Measurements from ENCODE around the gene MPZL1.

DNA sequence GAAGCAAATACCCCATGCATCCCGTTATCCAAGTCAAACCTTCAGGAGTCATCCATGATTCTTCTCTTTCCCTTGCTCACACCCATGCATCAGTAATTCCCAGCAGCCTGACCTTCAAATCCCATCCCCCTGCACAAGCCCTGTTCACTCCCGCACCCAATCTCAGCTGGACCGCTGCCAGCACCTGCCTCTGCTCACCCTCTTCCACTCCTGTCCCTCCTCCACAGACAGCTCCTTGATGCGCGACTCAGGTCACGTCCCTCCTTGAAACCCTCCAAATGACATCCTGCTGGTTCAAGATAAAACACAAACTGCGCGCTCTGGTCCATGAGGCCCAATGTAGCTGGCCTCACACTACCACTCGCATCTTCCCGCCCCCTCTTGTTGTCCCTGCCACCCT is 43.4 kb upstream of the MPZL1 start:
- TF ChIP-seq, protein P1, sequence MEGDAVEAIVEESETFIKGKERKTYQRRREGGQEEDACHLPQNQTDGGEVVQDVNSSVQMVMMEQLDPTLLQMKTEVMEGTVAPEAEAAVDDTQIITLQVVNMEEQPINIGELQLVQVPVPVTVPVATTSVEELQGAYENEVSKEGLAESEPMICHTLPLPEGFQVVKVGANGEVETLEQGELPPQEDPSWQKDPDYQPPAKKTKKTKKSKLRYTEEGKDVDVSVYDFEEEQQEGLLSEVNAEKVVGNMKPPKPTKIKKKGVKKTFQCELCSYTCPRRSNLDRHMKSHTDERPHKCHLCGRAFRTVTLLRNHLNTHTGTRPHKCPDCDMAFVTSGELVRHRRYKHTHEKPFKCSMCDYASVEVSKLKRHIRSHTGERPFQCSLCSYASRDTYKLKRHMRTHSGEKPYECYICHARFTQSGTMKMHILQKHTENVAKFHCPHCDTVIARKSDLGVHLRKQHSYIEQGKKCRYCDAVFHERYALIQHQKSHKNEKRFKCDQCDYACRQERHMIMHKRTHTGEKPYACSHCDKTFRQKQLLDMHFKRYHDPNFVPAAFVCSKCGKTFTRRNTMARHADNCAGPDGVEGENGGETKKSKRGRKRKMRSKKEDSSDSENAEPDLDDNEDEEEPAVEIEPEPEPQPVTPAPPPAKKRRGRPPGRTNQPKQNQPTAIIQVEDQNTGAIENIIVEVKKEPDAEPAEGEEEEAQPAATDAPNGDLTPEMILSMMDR (IDR thresholded peaks at IDR 0.05): no peak
- TF ChIP-seq POLR2A (IDR thresholded peaks at IDR 0.05) (no peak), POLR2AphosphoS5 (IDR thresholded peaks at IDR 0.05) (no peak)
